ENCODE measurements around the gene CHDH.

CHDH gene

GRCh38 chr3:53844262-53845102 is 1.7 kb downstream of the CHDH start:
- H3K27ac ChIP-seq: no peak overlapping the region
- no peak for DNase-seq (ENCODE audit: low spot score)
- ChIA-PET CTCF (interaction anchor here (0.7 to 0.8 kb wide), 2 partner anchors 16 to 1006 kb away, joined by 3 to 5 read pairs; no protein-coding TSS in a partner anchor), POLR2A (ENCODE audit: low non-redundant PET) (no interaction called here)
- TF ChIP-seq CTCF (conservative IDR thresholded peaks at IDR 0.05; ENCODE audit: low read depth): no peak

- ChIA-PET POLR2A (ENCODE audit: low non-redundant PET) (no interaction called here), CTCF (interaction anchor here (0.7 kb wide), 1 partner anchor 1005 kb away, joined by 5 read pairs; no protein-coding TSS in a partner anchor)
- no peak for TF ChIP-seq CTCF (conservative IDR thresholded peaks at IDR 0.05; ENCODE audit: low read depth)
- H3K27ac ChIP-seq: no peak overlapping the region
- no peak for DNase-seq (ENCODE audit: low spot score)
Observed at GRCh38 chr3:53843195-53844177, 2.7 kb downstream of the CHDH start.

- TF ChIP-seq CTCF (conservative IDR thresholded peaks at IDR 0.05; ENCODE audit: low read depth): no peak
- POLR2A ChIA-PET (ENCODE audit: low non-redundant PET): no interaction called here
- no peak for DNase-seq (ENCODE audit: low spot score)
- CTCF ChIA-PET: interaction anchor here (0.6 kb wide), 2 partner anchors 11 to 315 kb away, joined by 3 read pairs; no protein-coding TSS in a partner anchor
- no peak overlapping the region for H3K27ac ChIP-seq
Observed at GRCh38 chr3:53842436-53843194, 3.6 kb downstream of the CHDH start.

GRCh38 chr3:53841296-53841695 is 4.9 kb downstream of the CHDH start:
- no peak for TF ChIP-seq CTCF (conservative IDR thresholded peaks at IDR 0.05; ENCODE audit: low read depth)
- ChIA-PET CTCF (no interaction called here), POLR2A (ENCODE audit: low non-redundant PET) (no interaction called here)
- DNase-seq (ENCODE audit: low spot score): no peak
- no peak overlapping the region for H3K27ac ChIP-seq

- POLR2A ChIA-PET (ENCODE audit: low non-redundant PET): no interaction called here
- H3K27ac ChIP-seq: no peak overlapping the region
- DNase-seq (ENCODE audit: low spot score): no peak
- TF ChIP-seq CTCF (conservative IDR thresholded peaks at IDR 0.05; ENCODE audit: low read depth): no peak
- CTCF ChIA-PET: no interaction called here
Observed at GRCh38 chr3:53837331-53837730, 8.9 kb downstream of the CHDH start.
